Astrocyte of the cerebellum (primary cell): ENCODE measurements around the gene MAP1LC3C.

Source experiments
- DNase-seq: peaks from one replicate; pipeline ENCODE4 v3.0.0-alpha.2; 2011; ENCODE audit warnings: low read depth
- H3K4me3 ChIP-seq: 2 replicates; pipeline ENCODE4 v1.5.1; 2011; ENCODE audit warnings: mild to moderate bottlenecking, low read depth, low read length, moderate library complexity
- in situ Hi-C: cut with HindIII; loops from 2 replicates; pipeline ENCODE4 v1.10.0; 2017; ENCODE audit warnings: low sequenced_read_pairs
- TF ChIP-seq, protein P1 (sequence below): IDR thresholded peaks from 2 replicates; pipeline ENCODE4 v1.5.1; 2012; ENCODE audit warnings: low read length, low read depth, moderate library complexity, mild to moderate bottlenecking; ENCODE audit errors: missing control alignments

Gene MAP1LC3C

GRCh38 chr1:241979071-241979470 lies 19.8 kb downstream of the MAP1LC3C start:
- in situ Hi-C loops = no loop called here
- H3K4me3 ChIP-seq = no peak overlapping the region
- TF ChIP-seq, protein P1, sequence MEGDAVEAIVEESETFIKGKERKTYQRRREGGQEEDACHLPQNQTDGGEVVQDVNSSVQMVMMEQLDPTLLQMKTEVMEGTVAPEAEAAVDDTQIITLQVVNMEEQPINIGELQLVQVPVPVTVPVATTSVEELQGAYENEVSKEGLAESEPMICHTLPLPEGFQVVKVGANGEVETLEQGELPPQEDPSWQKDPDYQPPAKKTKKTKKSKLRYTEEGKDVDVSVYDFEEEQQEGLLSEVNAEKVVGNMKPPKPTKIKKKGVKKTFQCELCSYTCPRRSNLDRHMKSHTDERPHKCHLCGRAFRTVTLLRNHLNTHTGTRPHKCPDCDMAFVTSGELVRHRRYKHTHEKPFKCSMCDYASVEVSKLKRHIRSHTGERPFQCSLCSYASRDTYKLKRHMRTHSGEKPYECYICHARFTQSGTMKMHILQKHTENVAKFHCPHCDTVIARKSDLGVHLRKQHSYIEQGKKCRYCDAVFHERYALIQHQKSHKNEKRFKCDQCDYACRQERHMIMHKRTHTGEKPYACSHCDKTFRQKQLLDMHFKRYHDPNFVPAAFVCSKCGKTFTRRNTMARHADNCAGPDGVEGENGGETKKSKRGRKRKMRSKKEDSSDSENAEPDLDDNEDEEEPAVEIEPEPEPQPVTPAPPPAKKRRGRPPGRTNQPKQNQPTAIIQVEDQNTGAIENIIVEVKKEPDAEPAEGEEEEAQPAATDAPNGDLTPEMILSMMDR = no peak
- DNase-seq = no peak

DNA sequence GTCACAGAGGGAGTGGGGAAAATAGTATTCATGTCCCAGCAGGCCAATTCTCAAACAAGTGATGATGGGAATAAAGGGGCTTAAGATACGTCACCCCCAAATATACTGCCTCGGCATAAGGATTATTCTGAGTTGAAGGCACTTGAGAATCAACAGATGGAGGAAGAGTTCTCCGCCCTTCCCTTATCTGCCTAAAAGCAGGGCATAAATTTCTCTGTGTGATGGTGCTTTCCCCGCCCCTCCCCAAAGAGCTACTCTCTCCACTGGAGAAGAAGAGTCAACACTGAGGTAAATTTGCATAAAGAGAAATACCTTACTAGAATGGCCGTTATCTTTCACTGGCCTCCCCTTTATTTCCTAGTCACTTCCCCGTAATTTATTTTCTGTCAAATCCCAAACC lies 22.7 kb downstream of the MAP1LC3C start:
- no peak for DNase-seq
- TF ChIP-seq, protein P1 = no peak
- no peak overlapping the region for H3K4me3 ChIP-seq
- in situ Hi-C loops = no loop called here

GRCh38 chr1:241972703-241973369 lies 26.1 kb downstream of the MAP1LC3C start:
- H3K4me3 ChIP-seq = no peak overlapping the region
- DNase-seq = peak; percentile 51
- TF ChIP-seq, protein P1 = no peak
- in situ Hi-C loops = no loop called here

DNA sequence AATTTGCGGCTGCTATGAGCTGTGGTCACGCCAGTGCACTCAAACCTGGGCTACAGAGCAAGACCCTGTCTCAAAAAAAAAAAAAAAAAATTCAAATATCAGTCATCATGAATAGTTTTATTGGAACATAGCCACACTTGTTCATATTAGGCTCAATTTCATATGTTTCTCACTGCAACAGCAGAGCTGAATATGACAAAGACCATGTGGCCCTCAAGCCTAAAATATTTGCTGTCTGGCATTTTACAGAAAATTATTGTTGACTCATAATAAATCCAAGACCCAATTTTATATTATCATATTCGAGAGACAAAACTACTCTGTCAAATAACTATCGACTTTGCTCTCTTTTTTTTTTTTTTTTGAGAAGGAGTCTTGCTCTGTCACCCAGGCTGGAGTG lies 30.3 kb downstream of the MAP1LC3C start:
- DNase-seq = no peak
- no peak overlapping the region for H3K4me3 ChIP-seq
- TF ChIP-seq, protein P1 = no peak
- in situ Hi-C loops = no loop called here

GRCh38 chr1:241964550-241965282 lies 34.2 kb downstream of the MAP1LC3C start:
- TF ChIP-seq, protein P1 = no peak
- in situ Hi-C loops = no loop called here
- DNase-seq = no peak
- H3K4me3 ChIP-seq = no peak overlapping the region

DNA sequence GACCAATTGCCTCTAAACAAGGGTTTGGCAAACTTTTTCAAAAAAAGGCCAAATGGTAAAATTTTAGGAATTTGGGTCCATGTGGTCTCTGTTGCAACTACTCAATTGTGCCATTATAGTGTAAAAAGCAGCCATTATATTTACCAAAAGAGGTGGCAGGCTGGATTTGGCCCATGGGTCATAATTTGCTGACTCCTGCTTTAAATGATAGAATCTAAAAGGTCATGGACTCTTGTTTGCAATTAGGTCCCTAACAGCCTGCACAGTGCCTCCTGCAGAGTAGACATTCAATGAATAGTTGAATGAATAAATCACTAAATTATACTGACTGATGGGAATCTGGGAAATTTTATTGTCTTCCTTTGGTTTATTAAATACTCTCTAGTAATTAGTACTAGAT lies 35.2 kb downstream of the MAP1LC3C start:
- no peak for DNase-seq
- in situ Hi-C loops = no loop called here
- H3K4me3 ChIP-seq = no peak overlapping the region
- TF ChIP-seq, protein P1 = no peak
